ENCODE data around the gene CRLF2. TPM values are rescaled to one million over a fixed set of nuclear protein-coding genes. Genes with fewer than 3 reads are reported as not detected.
"Not testable (repeated sequence)": the region's sequence is repeated elsewhere in the genome, so short reads cannot be mapped to it uniquely, and the experiment has no call there.

The CRLF2 gene
- total and polyA plus RNA-seq, 4 donors = 0.19 to 1.4 (median 0.42) TPM

- not testable (repeated sequence) for DNase-seq; ATAC-seq (ENCODE audit: insufficient read depth, low FRiP score); H3K9ac ChIP-seq (ENCODE audit: insufficient read depth in 1 of 2, low read length in 2 of 2); H3K27ac ChIP-seq (ENCODE audit: low read depth in 1 of 2, low read length in 1 of 2); H3K27me3 ChIP-seq (ENCODE audit: control insufficient read depth in 3 of 3, insufficient read depth in 3 of 3, low read length in 2 of 3); H3K9me3 ChIP-seq (ENCODE audit: control insufficient read depth in 4 of 4, insufficient read depth in 3 of 4, low read length in 3 of 4); H3K36me3 ChIP-seq (ENCODE audit: control insufficient read depth in 4 of 4, insufficient read depth in 4 of 4, low read length in 4 of 4); H3K4me1 ChIP-seq (ENCODE audit: control insufficient read depth in 5 of 5, insufficient read depth in 5 of 5, low read length in 5 of 5); H3K4me3 ChIP-seq
- 88 to 90% methylated on average over 11 to 14 of the region's 17 CpGs for WGBS, 2 donors
Measured at GRCh38 chrX:1174609-1175545, 37.6 kb downstream of the CRLF2 start.

DNA sequence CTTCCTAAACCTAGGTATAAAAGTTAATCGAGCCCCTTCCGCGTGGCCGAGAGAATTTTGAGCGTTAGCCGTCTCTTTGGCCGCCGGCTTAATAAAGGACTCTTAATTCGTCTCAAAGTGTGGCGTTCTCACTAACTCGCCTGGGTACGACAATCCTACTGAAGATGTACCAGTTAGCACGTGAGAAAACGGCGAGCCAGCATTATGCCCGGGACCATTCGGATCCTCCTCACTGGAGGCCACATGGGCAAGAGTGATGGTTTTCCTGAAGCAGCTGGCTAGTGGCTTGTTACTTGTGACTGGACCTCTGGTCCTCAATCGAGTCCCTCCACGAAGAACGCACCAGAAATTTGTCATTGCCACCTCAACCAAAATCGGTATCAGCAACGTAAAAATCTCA is 39.0 kb downstream of the CRLF2 start:
- not testable (repeated sequence) for ATAC-seq (ENCODE audit: insufficient read depth, low FRiP score); H3K27me3 ChIP-seq (ENCODE audit: control insufficient read depth in 3 of 3, insufficient read depth in 3 of 3, low read length in 2 of 3); H3K27ac ChIP-seq (ENCODE audit: low read depth in 1 of 2, low read length in 1 of 2); H3K4me1 ChIP-seq (ENCODE audit: control insufficient read depth in 5 of 5, insufficient read depth in 5 of 5, low read length in 5 of 5); H3K9me3 ChIP-seq (ENCODE audit: control insufficient read depth in 4 of 4, insufficient read depth in 3 of 4, low read length in 3 of 4); H3K36me3 ChIP-seq (ENCODE audit: control insufficient read depth in 4 of 4, insufficient read depth in 4 of 4, low read length in 4 of 4); H3K4me3 ChIP-seq; DNase-seq; H3K9ac ChIP-seq (ENCODE audit: insufficient read depth in 1 of 2, low read length in 2 of 2)
- 71 to 73% methylated on average over 22 of the region's 22 CpGs for WGBS, 2 donors

GRCh38 chrX:1172496-1172895 is 40.0 kb downstream of the CRLF2 start:
- TF ChIP-seq, protein P1, sequence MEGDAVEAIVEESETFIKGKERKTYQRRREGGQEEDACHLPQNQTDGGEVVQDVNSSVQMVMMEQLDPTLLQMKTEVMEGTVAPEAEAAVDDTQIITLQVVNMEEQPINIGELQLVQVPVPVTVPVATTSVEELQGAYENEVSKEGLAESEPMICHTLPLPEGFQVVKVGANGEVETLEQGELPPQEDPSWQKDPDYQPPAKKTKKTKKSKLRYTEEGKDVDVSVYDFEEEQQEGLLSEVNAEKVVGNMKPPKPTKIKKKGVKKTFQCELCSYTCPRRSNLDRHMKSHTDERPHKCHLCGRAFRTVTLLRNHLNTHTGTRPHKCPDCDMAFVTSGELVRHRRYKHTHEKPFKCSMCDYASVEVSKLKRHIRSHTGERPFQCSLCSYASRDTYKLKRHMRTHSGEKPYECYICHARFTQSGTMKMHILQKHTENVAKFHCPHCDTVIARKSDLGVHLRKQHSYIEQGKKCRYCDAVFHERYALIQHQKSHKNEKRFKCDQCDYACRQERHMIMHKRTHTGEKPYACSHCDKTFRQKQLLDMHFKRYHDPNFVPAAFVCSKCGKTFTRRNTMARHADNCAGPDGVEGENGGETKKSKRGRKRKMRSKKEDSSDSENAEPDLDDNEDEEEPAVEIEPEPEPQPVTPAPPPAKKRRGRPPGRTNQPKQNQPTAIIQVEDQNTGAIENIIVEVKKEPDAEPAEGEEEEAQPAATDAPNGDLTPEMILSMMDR (IDR thresholded peaks at IDR 0.05; ENCODE audit: control extremely low read depth, extremely low read depth) = no peak
- H3K9me3 ChIP-seq (ENCODE audit: control insufficient read depth in 4 of 4, insufficient read depth in 3 of 4, low read length in 3 of 4) = no peaks in the 10 kb centered on the region
- WGBS, 2 donors = 31 to 33% methylated on average over 13 of the region's 13 CpGs

GRCh38 chrX:1171915-1172314 is 40.5 kb downstream of the CRLF2 start:
- H3K36me3 ChIP-seq (ENCODE audit: control insufficient read depth in 4 of 4, insufficient read depth in 4 of 4, low read length in 4 of 4); H3K9ac ChIP-seq (ENCODE audit: insufficient read depth in 1 of 2, low read length in 2 of 2); H3K4me1 ChIP-seq (ENCODE audit: control insufficient read depth in 5 of 5, insufficient read depth in 5 of 5, low read length in 5 of 5); H3K9me3 ChIP-seq (ENCODE audit: control insufficient read depth in 4 of 4, insufficient read depth in 3 of 4, low read length in 3 of 4); DNase-seq; ATAC-seq (ENCODE audit: insufficient read depth, low FRiP score); H3K4me3 ChIP-seq; H3K27me3 ChIP-seq (ENCODE audit: control insufficient read depth in 3 of 3, insufficient read depth in 3 of 3, low read length in 2 of 3); H3K27ac ChIP-seq (ENCODE audit: low read depth in 1 of 2, low read length in 1 of 2): not testable (repeated sequence)
- 87 to 91% methylated on average over 13 of the region's 13 CpGs for WGBS, 2 donors

More at GRCh38 chrX:1172496-1172895, 40.0 kb downstream of the CRLF2 start:
- no peak overlapping the region for H3K9ac ChIP-seq (ENCODE audit: insufficient read depth in 1 of 2, low read length in 2 of 2)
- no peaks in the 10 kb centered on the region for H3K36me3 ChIP-seq (ENCODE audit: control insufficient read depth in 4 of 4, insufficient read depth in 4 of 4, low read length in 4 of 4)
- H3K4me3 ChIP-seq = no peak overlapping the region
- H3K4me1 ChIP-seq (ENCODE audit: control insufficient read depth in 5 of 5, insufficient read depth in 5 of 5, low read length in 5 of 5) = no peaks in the 10 kb centered on the region
- DNase-seq (no peak), ATAC-seq (ENCODE audit: insufficient read depth, low FRiP score) (no peak)
- H3K27me3 ChIP-seq (ENCODE audit: control insufficient read depth in 3 of 3, insufficient read depth in 3 of 3, low read length in 2 of 3) = no peaks in the 10 kb centered on the region
- H3K27ac ChIP-seq (ENCODE audit: low read depth in 1 of 2, low read length in 1 of 2) = no peak overlapping the region

DNA sequence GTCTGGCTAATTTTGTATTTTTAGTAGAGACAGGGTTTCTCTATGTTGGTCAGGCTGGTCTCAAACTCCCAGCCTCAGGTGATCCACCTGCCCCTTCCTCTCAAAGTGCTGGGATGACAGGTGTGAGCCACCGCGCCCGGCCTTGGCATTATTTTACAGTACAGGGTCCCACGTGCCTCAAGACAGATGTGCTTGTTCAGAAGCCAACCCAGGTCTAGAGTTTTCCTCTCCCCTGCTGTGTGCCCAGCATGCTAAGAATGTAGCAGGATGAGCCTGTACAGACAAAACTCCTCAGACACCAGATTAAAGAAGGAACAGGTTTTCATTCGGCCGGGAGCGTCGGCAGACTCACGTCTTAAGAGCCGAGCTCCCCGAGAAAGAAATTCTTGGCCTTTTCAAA is 42.2 kb downstream of the CRLF2 start:
- Histone ChIP-seq H3K36me3 (ENCODE audit: control insufficient read depth in 4 of 4, insufficient read depth in 4 of 4, low read length in 4 of 4) (no peaks in the 10 kb centered on the region), H3K27ac (ENCODE audit: low read depth in 1 of 2, low read length in 1 of 2) (no peak overlapping the region), H3K9ac (ENCODE audit: insufficient read depth in 1 of 2, low read length in 2 of 2) (no peak overlapping the region), H3K4me3 (no peak overlapping the region), H3K27me3 (ENCODE audit: control insufficient read depth in 3 of 3, insufficient read depth in 3 of 3, low read length in 2 of 3) (no peaks in the 10 kb centered on the region), H3K4me1 (ENCODE audit: control insufficient read depth in 5 of 5, insufficient read depth in 5 of 5, low read length in 5 of 5) (no peaks in the 10 kb centered on the region), H3K9me3 (ENCODE audit: control insufficient read depth in 4 of 4, insufficient read depth in 3 of 4, low read length in 3 of 4) (no peaks in the 10 kb centered on the region)
- TF ChIP-seq, protein P1 (IDR thresholded peaks at IDR 0.05; ENCODE audit: control extremely low read depth, extremely low read depth) = no peak
- DNase-seq = no peak
- 68 to 79% methylated on average over 11 of the region's 11 CpGs for WGBS, 2 donors
- ATAC-seq (ENCODE audit: insufficient read depth, low FRiP score) = no peak

All from lung (tissue), 12 donors.